Mesothelial cell of epicardium (in vitro differentiated cells): ENCODE measurements around the gene FHIT. TPM values are rescaled to one million over a fixed set of nuclear protein-coding genes. Genes with fewer than 3 reads are reported as not detected.
"Not testable (repeated sequence)": the region's sequence is repeated elsewhere in the genome, so short reads cannot be mapped to it uniquely, and the experiment has no call there.

ENCODE experiments used
- DNase-seq, 2 experiments: peaks; one replicate each; pipeline ENCODE4 v3.0.0; 2021; ENCODE audit warnings: low spot score in 2 of 2; ENCODE audit not compliant: unreplicated experiment in 2 of 2
- H3K27ac Mint-ChIP-seq: 2 replicates; pipeline ENCODE4 v1.8.0; 2021; ENCODE audit warnings: mixed read lengths
- H3K27me3 Mint-ChIP-seq: 2 replicates; pipeline ENCODE4 v1.8.0; 2021; ENCODE audit warnings: low read depth, mixed read lengths
- H3K36me3 Mint-ChIP-seq: 2 replicates; pipeline ENCODE4 v1.8.0; 2021; ENCODE audit warnings: mixed read lengths
- H3K4me1 Mint-ChIP-seq: 2 replicates; pipeline ENCODE4 v1.8.0; 2021; ENCODE audit warnings: mixed read lengths
- H3K4me3 Mint-ChIP-seq: 2 replicates; pipeline ENCODE4 v1.8.0; 2021; ENCODE audit warnings: mild to moderate bottlenecking, moderate library complexity, mixed read lengths
- H3K9me3 Mint-ChIP-seq: 2 replicates; pipeline ENCODE4 v1.8.0; 2021; ENCODE audit warnings: mixed read lengths
- total RNA-seq: library from RNA; stranded (reverse); gene quantifications from 3 replicates; pipeline ENCODE4 v1.2.1, GENCODE V29; 2021
- TF ChIP-seq, protein P1 (sequence below): fragments of 200-600 bp; sonication (generic); IDR thresholded peaks from one replicate; pipeline ENCODE4 v1.5.0; 2021; ENCODE audit warnings: antibody characterized with exemption; ENCODE audit not compliant: unreplicated experiment

Gene FHIT
- total RNA-seq, 1 donor from 2014 or later, result 10.7 TPM

DNA sequence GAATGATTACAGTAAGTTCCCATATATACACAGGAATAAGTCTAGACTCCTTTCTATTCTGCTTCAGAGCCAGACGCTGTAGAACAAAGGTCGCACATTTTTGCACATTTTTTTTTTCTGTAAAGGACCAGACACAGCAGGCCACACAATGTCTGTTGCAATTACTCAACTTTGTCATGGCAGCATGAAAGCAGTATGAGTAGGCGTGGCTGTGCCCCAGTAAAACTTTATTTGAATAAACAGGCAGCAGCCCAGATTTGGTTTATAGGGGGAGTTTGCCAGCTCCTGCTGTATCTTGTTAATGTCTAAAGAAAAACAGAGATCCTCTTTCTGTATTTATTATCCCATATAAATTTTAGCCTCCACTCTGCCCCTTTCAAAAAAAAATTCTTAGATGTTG, 708.3 kb downstream of the FHIT start:
- DNase-seq, result no peak
- H3K27ac Mint-ChIP-seq, result no peak overlapping the region
- no peaks in the 10 kb centered on the region for H3K36me3 Mint-ChIP-seq
- TF ChIP-seq, protein P1, sequence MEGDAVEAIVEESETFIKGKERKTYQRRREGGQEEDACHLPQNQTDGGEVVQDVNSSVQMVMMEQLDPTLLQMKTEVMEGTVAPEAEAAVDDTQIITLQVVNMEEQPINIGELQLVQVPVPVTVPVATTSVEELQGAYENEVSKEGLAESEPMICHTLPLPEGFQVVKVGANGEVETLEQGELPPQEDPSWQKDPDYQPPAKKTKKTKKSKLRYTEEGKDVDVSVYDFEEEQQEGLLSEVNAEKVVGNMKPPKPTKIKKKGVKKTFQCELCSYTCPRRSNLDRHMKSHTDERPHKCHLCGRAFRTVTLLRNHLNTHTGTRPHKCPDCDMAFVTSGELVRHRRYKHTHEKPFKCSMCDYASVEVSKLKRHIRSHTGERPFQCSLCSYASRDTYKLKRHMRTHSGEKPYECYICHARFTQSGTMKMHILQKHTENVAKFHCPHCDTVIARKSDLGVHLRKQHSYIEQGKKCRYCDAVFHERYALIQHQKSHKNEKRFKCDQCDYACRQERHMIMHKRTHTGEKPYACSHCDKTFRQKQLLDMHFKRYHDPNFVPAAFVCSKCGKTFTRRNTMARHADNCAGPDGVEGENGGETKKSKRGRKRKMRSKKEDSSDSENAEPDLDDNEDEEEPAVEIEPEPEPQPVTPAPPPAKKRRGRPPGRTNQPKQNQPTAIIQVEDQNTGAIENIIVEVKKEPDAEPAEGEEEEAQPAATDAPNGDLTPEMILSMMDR, result no peak
- H3K27me3 Mint-ChIP-seq, result no peaks in the 10 kb centered on the region
- H3K4me1 Mint-ChIP-seq, result peaks cover 5% of the 10 kb centered on the region
- H3K9me3 Mint-ChIP-seq, result peaks cover 9% of the 10 kb centered on the region
- H3K4me3 Mint-ChIP-seq, result no peak overlapping the region

DNA sequence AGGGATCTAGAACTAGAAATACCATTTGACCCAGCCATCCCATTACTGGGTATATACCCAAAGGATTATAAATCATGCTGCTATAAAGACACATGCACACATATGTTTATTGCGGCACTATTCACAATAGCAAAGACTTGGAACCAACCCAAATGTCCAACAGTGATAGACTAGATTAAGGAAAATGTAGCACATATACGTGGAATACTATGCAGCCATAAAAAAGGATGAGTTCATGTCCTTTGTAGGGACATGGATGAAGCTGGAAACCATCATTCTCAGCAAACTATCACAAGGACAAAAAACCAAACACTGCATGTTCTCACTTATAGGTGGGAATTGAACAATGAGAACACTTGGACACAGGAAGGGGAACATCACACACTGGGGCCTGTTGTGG, 711.9 kb downstream of the FHIT start:
- H3K9me3 Mint-ChIP-seq, result peaks cover 14% of the 10 kb centered on the region
- not testable (repeated sequence) for DNase-seq, H3K4me3 Mint-ChIP-seq, H3K27ac Mint-ChIP-seq, H3K27me3 Mint-ChIP-seq, H3K4me1 Mint-ChIP-seq, H3K36me3 Mint-ChIP-seq

DNA sequence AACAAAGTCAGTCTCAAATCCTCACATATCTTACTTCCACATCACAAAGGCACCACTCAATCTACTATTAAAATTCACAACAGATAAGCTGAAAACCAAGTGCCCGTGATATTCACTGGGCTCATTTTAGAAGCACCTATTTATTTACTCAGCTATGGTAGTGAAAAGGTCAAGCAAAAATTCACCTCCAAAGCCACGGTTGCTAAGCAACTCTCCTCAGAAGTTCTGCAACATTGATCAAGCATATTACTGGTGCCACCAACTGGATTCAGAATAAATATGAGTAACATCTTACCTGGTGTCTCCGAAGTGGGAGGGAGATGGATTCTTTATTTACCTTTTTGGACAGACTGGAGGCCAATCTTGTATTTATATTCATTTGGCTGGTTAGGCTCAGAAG, 714.8 kb downstream of the FHIT start:
- TF ChIP-seq, protein P1, result no peak
- Mint-ChIP-seq H3K36me3 (no peaks in the 10 kb centered on the region), H3K27ac (no peak overlapping the region)

DNA sequence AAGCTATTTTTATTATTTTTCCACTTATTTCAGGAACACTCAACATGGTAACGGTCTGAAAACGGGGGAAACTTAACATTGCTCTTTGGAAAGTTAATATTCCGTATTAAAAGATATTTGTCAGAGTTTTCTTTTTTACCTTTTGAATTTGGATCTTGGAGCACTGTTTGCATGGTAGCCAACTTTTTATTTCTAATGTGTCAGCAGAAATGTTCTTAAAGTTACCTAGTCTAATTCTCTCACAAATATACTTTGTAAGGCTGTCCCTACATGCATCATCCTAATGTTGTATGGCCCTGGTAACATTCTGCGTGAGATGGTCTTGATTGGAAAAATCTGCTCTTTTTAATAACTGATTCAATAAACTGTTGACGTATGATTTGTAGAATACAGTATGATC, 719.5 kb downstream of the FHIT start:
- Mint-ChIP-seq H3K27me3 (no peaks in the 10 kb centered on the region), H3K27ac (no peak overlapping the region), H3K36me3 (no peaks in the 10 kb centered on the region), H3K4me1 (no peaks in the 10 kb centered on the region), H3K4me3 (no peak overlapping the region), H3K9me3 (no peaks in the 10 kb centered on the region)
- no peak for DNase-seq
- TF ChIP-seq, protein P1, result no peak

More for the DNA sequence above, 714.8 kb downstream of the FHIT start:
- no peak for DNase-seq
- Mint-ChIP-seq H3K4me1 (no peaks in the 10 kb centered on the region), H3K27me3 (no peaks in the 10 kb centered on the region), H3K4me3 (no peak overlapping the region), H3K9me3 (peaks cover 14% of the 10 kb centered on the region)

DNA sequence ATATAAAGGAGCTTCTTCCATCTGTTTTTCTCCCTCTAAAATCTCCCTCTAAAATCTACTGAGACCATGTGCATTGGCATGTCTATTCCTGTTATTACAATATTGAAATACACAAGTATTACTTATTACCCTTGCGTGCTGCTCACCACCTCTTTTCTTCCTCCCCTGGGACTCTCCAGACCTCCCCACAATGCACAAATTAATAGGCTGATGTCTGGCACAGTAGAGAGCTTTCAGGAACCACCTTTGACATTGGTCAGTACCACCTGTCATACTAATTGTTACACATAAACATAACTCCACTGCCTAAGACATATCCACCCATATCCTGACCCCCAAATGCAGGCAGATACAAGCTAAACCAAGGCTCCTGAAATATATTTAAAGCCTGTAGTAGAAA, 722.6 kb downstream of the FHIT start:
- H3K9me3 Mint-ChIP-seq, result no peaks in the 10 kb centered on the region
- no peaks in the 10 kb centered on the region for H3K4me1 Mint-ChIP-seq
- TF ChIP-seq, protein P1, result no peak
- no peaks in the 10 kb centered on the region for H3K36me3 Mint-ChIP-seq
- no peak for DNase-seq
- no peak overlapping the region for H3K4me3 Mint-ChIP-seq
- no peak overlapping the region for H3K27ac Mint-ChIP-seq
- H3K27me3 Mint-ChIP-seq, result no peaks in the 10 kb centered on the region

DNA sequence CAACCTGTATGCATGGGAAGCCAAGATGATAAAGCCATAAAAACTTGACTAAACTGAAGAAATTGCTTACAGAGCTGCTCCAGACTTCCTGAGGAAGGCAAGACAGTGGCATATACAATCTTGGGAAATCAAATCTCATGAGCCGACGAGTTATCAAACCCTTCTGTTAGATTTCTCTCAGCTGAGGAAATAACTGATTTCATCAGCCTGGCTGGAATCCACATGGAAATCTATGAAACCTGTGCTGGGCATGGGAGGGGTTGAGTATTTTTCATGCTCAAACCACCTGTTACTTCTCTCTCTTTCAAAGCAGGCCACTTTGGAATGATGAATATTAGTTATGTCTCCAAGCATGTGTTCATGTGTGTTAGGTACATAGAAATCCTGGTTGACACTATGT, 727.7 kb downstream of the FHIT start:
- TF ChIP-seq, protein P1, result no peak
- Mint-ChIP-seq H3K4me3 (no peak overlapping the region), H3K36me3 (peaks cover 5% of the 10 kb centered on the region), H3K27me3 (no peaks in the 10 kb centered on the region), H3K9me3 (peaks cover 13% of the 10 kb centered on the region), H3K4me1 (peaks cover 5% of the 10 kb centered on the region), H3K27ac (no peak overlapping the region)
- DNase-seq, result no peak
